GM12891 (cell line): Measurements from ENCODE around the gene ALCAM.

Experiments used
- POLR2A ChIP-seq: IDR thresholded peaks from 2 replicates; pipeline ENCODE4 v1.6.1; 2011; ENCODE audit warnings: low read depth, low read length, control low read depth
- POLR2AphosphoS5 ChIP-seq: IDR thresholded peaks from 2 replicates; pipeline ENCODE4 v1.6.1; 2011; ENCODE audit warnings: low read depth, low read length, control low read depth
- TAF1 ChIP-seq: IDR thresholded peaks from 2 replicates; pipeline ENCODE4 v1.6.1; 2011; ENCODE audit warnings: low read depth, low read length, control low read depth

- no peak for TF ChIP-seq TAF1
- no peak for TF ChIP-seq POLR2A
- no peak for TF ChIP-seq POLR2AphosphoS5
Observed at GRCh38 chr3:105354429-105354828, 12.3 kb upstream of the ALCAM start.
